Mucosa of rectum (tissue), 2 donors: Measurements from ENCODE around the gene UBLCP1.
"Not testable (repeated sequence)": the region's sequence is repeated elsewhere in the genome, so short reads cannot be mapped to it uniquely, and the experiment has no call there.

Experiments used
- H3K27ac ChIP-seq, 2 donors: one replicate each; pipeline ENCODE4 v1.7.0; 2013; ENCODE audit warnings: inconsistent platforms in 2 of 2, low read depth in 2 of 2, low read length in 2 of 2
- H3K27me3 ChIP-seq, 2 donors: one replicate each; pipeline ENCODE4 v1.7.0; 2013; ENCODE audit warnings: low read length in 2 of 2; ENCODE audit not compliant: control insufficient read depth in 2 of 2, insufficient read depth in 2 of 2
- H3K36me3 ChIP-seq, 2 donors: one replicate each; pipeline ENCODE4 v1.7.0; 2013; ENCODE audit warnings: low read length in 2 of 2; ENCODE audit not compliant: control insufficient read depth in 2 of 2, insufficient read depth in 2 of 2
- H3K4me1 ChIP-seq, 2 donors: one replicate each; pipeline ENCODE4 v1.7.0; 2013; ENCODE audit warnings: low read length in 2 of 2, mild to moderate bottlenecking in 1 of 2; ENCODE audit not compliant: control insufficient read depth in 2 of 2, insufficient read depth in 2 of 2
- H3K4me3 ChIP-seq, 2 donors: one replicate each; pipeline ENCODE4 v1.7.0; 2013; ENCODE audit warnings: low read length in 2 of 2
- H3K9ac ChIP-seq, 2 donors: one replicate each; pipeline ENCODE4 v1.7.0; 2013; ENCODE audit warnings: low read length in 2 of 2, low read depth in 1 of 2, mild to moderate bottlenecking in 1 of 2
- H3K9me3 ChIP-seq, 2 donors: one replicate each; pipeline ENCODE4 v1.7.0; 2013; ENCODE audit warnings: low read length in 2 of 2; ENCODE audit not compliant: control insufficient read depth in 2 of 2
- donor health status: healthy.
- donor health status: Normal muscosa, but diverticular disease.

The UBLCP1 gene

DNA sequence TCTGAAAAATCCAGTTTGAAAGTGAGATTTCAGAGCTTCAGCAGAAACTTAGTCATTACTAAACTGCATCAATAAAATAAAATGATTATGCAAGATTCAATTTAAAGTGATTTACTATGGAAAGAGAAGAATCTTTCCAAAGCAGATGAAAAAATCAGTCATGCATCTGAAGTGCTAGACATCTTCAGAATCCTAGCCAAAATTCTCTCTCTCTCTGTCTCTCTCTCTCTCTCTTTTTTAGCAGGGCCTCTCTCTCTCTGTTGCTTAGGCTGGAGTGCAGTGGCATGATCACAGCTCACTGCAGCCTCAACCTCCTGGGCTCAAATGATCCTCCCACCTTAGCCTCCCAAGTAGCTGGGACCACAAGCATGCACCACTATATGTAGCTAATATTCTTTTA, 18.2 kb upstream of the UBLCP1 start:
- Histone ChIP-seq H3K27me3 (no peaks in the 10 kb centered on the region), H3K36me3 (no peaks in the 10 kb centered on the region), H3K4me1 (no peaks in the 10 kb centered on the region)

GRCh38 chr5:159249158-159249557, 13.9 kb upstream of the UBLCP1 start:
- no peaks in the 10 kb centered on the region for H3K4me1 ChIP-seq

More for the DNA sequence above, 18.2 kb upstream of the UBLCP1 start:
- Histone ChIP-seq H3K9me3 (no peaks in the 10 kb centered on the region), H3K4me3 (no peak overlapping the region), H3K27ac (no peak overlapping the region), H3K9ac (no peak overlapping the region)

DNA sequence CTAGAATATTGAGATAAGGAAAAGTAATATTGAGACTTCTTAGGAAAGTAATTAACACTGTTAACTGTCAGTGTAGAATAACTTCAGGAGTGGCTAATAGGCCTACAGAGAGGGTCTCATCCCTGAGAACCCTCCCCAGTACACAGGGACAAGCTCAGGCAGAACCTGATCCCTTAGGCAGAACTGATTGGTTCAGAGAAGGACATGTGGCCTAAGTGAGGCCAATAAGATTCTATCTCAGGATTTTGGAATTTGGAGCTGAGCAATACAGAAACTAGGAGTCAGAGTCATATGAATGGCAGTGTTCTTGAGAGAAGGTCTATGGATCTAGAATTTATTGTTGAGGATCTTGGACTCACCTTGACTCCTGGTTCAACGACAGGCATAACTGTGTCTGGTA, 10.9 kb upstream of the UBLCP1 start:
- H3K27ac ChIP-seq: no peak overlapping the region
- no peak overlapping the region for H3K4me3 ChIP-seq
- peaks cover 0 to 5% of the 10 kb centered on the region in 2 donors for H3K27me3 ChIP-seq
- H3K9ac ChIP-seq: no peak overlapping the region
- H3K4me1 ChIP-seq: no peaks in the 10 kb centered on the region
- H3K9me3 ChIP-seq: no peaks in the 10 kb centered on the region
- no peaks in the 10 kb centered on the region for H3K36me3 ChIP-seq

More at GRCh38 chr5:159249158-159249557, 13.9 kb upstream of the UBLCP1 start:
- Histone ChIP-seq H3K9me3 (no peaks in the 10 kb centered on the region), H3K9ac (no peak overlapping the region), H3K36me3 (no peaks in the 10 kb centered on the region), H3K27ac (no peak overlapping the region), H3K27me3 (peaks cover 0 to 2% of the 10 kb centered on the region in 2 donors), H3K4me3 (no peak overlapping the region)

DNA sequence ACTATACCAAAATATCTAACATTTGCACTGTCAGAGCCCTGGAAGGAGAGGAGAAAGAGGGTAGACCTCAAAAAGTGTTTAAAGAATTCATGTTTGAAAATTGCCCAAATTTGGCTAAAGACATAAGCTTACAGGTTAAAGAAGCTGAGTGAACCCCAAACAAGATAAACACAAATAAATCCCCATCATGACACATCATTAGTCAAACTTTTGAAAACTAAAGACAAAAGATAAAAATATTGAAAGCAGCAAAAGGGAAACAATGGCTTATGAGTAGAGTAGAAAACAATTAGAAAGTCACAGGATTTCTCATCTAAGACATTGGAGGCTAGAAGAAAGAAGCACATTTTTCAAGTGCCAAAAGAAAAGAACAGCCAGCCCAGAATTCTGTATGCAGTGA, 6.1 kb upstream of the UBLCP1 start:
- H3K27ac ChIP-seq: no peak overlapping the region
- no peaks in the 10 kb centered on the region for H3K36me3 ChIP-seq
- H3K4me3 ChIP-seq: no peak overlapping the region
- H3K9me3 ChIP-seq: no peaks in the 10 kb centered on the region
- H3K9ac ChIP-seq: no peak overlapping the region
- peaks cover 2 to 5% of the 10 kb centered on the region in 2 donors for H3K27me3 ChIP-seq
- no peaks in the 10 kb centered on the region for H3K4me1 ChIP-seq

- Histone ChIP-seq H3K9me3 (no peaks in the 10 kb centered on the region), H3K4me3 (no peak overlapping the region), H3K4me1 (peaks cover 4 to 5% of the 10 kb centered on the region in 2 donors), H3K9ac (no peak overlapping the region), H3K27ac (no peak overlapping the region), H3K27me3 (peaks cover 2 to 3% of the 10 kb centered on the region in 2 donors), H3K36me3 (no peaks in the 10 kb centered on the region)
Observed at GRCh38 chr5:159257629-159258283, 5.3 kb upstream of the UBLCP1 start.

- no peak overlapping the region for H3K9ac ChIP-seq
- no peaks in the 10 kb centered on the region for H3K9me3 ChIP-seq
- H3K4me3 ChIP-seq: no peak overlapping the region
- no peaks in the 10 kb centered on the region for H3K36me3 ChIP-seq
- H3K27me3 ChIP-seq: peaks cover 2 to 3% of the 10 kb centered on the region in 2 donors
- H3K4me1 ChIP-seq: peaks cover 4 to 5% of the 10 kb centered on the region in 2 donors
- H3K27ac ChIP-seq: no peak overlapping the region
Observed at GRCh38 chr5:159258361-159258760, 4.7 kb upstream of the UBLCP1 start.

GRCh38 chr5:159260212-159260611, 2.9 kb upstream of the UBLCP1 start:
- H3K9me3 ChIP-seq, H3K27ac ChIP-seq, H3K9ac ChIP-seq: not testable (repeated sequence)

DNA sequence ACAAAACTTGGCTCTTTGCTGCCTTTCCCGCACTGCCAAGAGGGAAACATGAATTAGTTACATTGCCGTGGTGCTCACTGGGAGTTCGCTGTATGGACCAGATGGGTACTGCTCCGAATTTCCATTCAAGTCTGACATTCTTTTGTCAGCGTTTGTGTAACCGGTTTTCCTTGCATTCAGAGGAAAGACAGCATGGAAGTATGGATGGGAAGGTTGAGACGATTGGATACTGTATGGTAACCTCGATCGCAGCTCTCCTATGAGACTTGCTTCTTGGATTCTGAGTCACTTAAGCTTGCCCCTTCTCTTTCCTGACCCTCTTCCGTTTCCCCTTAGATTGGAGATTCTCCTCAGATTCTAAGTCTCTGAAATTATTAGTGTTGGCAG, 625 bp upstream of the UBLCP1 start:
- Histone ChIP-seq H3K4me3 (peak overlapping the region; percentile 96 to 100), H3K36me3 (no peaks in the 10 kb centered on the region), H3K9ac (peak overlapping the region; percentile 90 to 92), H3K27me3 (peaks cover 0 to 2% of the 10 kb centered on the region in 2 donors), H3K27ac (peak overlapping the region; percentile 90 to 98), H3K4me1 (peaks cover 9 to 10% of the 10 kb centered on the region in 2 donors), H3K9me3 (no peaks in the 10 kb centered on the region)

More at GRCh38 chr5:159260212-159260611, 2.9 kb upstream of the UBLCP1 start:
- H3K27me3 ChIP-seq, H3K36me3 ChIP-seq, H3K4me3 ChIP-seq: not testable (repeated sequence)
- H3K4me1 ChIP-seq: peaks cover 9 to 10% of the 10 kb centered on the region in 2 donors

GRCh38 chr5:159263569-159263905, 447 bp downstream of the UBLCP1 start:
- Histone ChIP-seq H3K4me3 (peak overlapping the region; percentile 96 to 100), H3K36me3 (no peaks in the 10 kb centered on the region), H3K27ac (peak overlapping the region; percentile 90 to 98), H3K9ac (peak overlapping the region; percentile 90 to 92), H3K9me3 (no peaks in the 10 kb centered on the region), H3K27me3 (no peaks in the 10 kb centered on the region), H3K4me1 (peaks cover 9 to 10% of the 10 kb centered on the region in 2 donors)

DNA sequence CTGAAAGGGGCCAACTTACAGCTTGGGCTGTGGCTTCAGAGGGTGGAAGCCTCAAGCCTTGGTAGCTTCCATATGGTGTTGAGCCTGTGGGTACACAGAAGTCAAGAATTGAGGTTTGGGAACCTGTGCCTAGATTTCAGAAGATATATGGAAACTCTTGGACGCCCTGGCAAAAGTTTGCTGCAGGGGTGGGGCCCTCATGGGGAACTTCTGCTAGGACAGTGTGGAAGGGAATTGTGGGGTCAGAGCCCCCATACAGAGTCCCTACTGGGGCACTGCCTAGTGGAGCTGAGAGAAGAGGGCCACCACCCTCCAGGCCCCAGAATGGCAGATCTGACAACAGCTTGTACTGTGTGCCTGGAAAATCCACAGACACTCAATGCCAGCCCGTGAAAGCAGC, 3.7 kb downstream of the UBLCP1 start:
- not testable (repeated sequence) for H3K27me3 ChIP-seq, H3K36me3 ChIP-seq, H3K9me3 ChIP-seq, H3K27ac ChIP-seq, H3K9ac ChIP-seq, H3K4me3 ChIP-seq
- peaks cover 9 to 10% of the 10 kb centered on the region in 2 donors for H3K4me1 ChIP-seq
